HFF-Myc (cell line): ENCODE measurements around the gene CHRNA5.

Experiments
- DNase-seq: peaks from one replicate; pipeline ENCODE4 v3.0.0-alpha.2; 2011; ENCODE audit warnings: low read depth; ENCODE audit errors: extremely low read depth
- H3K4me3 ChIP-seq: replicated peaks from 2 replicates; pipeline ENCODE4 v1.5.1; 2011; ENCODE audit warnings: low read depth, mild to moderate bottlenecking, control low read depth, low read length
- CTCF ChIP-seq: IDR thresholded peaks from 2 replicates; pipeline ENCODE4 v1.5.1; 2012; ENCODE audit warnings: mild to moderate bottlenecking, low read depth, low read length, control low read depth; ENCODE audit errors: missing control alignments

The CHRNA5 gene

GRCh38 chr15:78629716-78630065 is 64.4 kb downstream of the CHRNA5 start:
- H3K4me3 ChIP-seq, result no peak overlapping the region
- TF ChIP-seq CTCF, result no peak
- no peak for DNase-seq

GRCh38 chr15:78630886-78631633 is 65.7 kb downstream of the CHRNA5 start:
- no peak for TF ChIP-seq CTCF

GRCh38 chr15:78633348-78633747 is 68.0 kb downstream of the CHRNA5 start:
- TF ChIP-seq CTCF, result no peak
- H3K4me3 ChIP-seq, result no peak overlapping the region
- no peak for DNase-seq

More at GRCh38 chr15:78630886-78631633, 65.7 kb downstream of the CHRNA5 start:
- DNase-seq, result no peak
- H3K4me3 ChIP-seq, result no peak overlapping the region

- no peak for TF ChIP-seq CTCF
- H3K4me3 ChIP-seq, result no peak overlapping the region
- no peak for DNase-seq
These were observed 69.2 kb downstream of the CHRNA5 start for GRCh38 chr15:78634210-78635145.

GRCh38 chr15:78635346-78635745 is 70.0 kb downstream of the CHRNA5 start:
- no peak for TF ChIP-seq CTCF
- DNase-seq, result no peak
- no peak overlapping the region for H3K4me3 ChIP-seq

GRCh38 chr15:78636378-78636859 is 71.1 kb downstream of the CHRNA5 start:
- TF ChIP-seq CTCF, result no peak
- H3K4me3 ChIP-seq, result no peak overlapping the region
- no peak for DNase-seq
